Uterine smooth muscle cell (primary cell): ENCODE results near the gene TRAT1. TPM values are rescaled to one million over a fixed set of nuclear protein-coding genes. Genes with fewer than 3 reads are reported as not detected.

Experiments used
- total RNA-seq: library from RNA; depleted of rRNA; stranded (reverse); fragments of >200 nt; gene quantifications from 2 replicates; pipeline ENCODE4 v1.2.3, GENCODE V29; 2014

TRAT1 gene, protein sequence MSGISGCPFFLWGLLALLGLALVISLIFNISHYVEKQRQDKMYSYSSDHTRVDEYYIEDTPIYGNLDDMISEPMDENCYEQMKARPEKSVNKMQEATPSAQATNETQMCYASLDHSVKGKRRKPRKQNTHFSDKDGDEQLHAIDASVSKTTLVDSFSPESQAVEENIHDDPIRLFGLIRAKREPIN
- 0.11 TPM in 1 of 2 replicates, not detected in the other for total RNA-seq

DNA sequence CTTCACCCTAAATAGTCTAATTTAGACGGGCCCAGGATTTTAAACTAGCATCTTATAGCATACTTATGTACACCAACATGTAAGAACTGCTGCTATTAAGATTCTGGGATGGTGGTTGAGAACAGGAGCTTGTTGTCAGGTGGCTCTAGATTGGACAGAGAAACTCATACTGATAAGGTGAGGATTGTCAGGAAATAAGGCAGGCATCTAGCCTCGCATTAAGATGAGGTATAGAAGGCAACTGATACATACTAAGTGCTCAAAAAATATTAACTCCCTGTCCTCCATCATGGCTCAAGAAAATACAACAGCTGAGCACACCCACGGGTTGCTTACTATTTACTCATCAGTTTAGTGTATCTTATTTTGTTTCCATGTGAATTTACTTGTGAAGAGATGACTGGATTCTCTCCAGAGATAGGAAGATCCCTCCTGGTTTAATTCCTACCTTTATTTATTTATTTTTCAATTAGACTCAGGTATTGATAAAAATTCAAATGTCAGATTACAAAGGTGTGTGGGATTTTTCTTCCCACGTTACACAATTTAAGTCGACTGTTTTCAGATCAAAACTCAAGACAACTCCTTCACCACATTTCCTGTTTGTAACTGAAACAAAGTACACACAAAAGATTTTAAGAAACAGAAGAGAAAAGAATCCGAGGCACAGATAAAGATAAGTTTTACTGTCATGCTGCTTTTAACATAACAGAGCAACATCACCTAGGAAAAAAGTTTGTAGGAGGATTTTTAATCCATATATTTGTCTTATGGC, at the start of gene TRAT1:
Gene TRAT1 (plus strand): TSS at position 664 of the 775 bp plus-strand sequence. CDS start 142 bp downstream, outside the sequence.

Other genes with a start within 250 kb of the TRAT1 start
- gene CIP2A, start 233.3 kb upstream of the TRAT1 start, total RNA-seq = 16.5 and 59.1 TPM in 2 replicates
- gene DZIP3, start 233.1 kb upstream of the TRAT1 start, total RNA-seq = 14.5 and 16.6 TPM in 2 replicates
- gene RETNLB, start 65.4 kb upstream of the TRAT1 start, total RNA-seq = not detected in 2 replicates
- not detected in 2 replicates for gene GUCA1C, start 131.1 kb downstream of the TRAT1 start, total RNA-seq